ENCODE data around the gene CROCC2.

CROCC2 gene

DNA sequence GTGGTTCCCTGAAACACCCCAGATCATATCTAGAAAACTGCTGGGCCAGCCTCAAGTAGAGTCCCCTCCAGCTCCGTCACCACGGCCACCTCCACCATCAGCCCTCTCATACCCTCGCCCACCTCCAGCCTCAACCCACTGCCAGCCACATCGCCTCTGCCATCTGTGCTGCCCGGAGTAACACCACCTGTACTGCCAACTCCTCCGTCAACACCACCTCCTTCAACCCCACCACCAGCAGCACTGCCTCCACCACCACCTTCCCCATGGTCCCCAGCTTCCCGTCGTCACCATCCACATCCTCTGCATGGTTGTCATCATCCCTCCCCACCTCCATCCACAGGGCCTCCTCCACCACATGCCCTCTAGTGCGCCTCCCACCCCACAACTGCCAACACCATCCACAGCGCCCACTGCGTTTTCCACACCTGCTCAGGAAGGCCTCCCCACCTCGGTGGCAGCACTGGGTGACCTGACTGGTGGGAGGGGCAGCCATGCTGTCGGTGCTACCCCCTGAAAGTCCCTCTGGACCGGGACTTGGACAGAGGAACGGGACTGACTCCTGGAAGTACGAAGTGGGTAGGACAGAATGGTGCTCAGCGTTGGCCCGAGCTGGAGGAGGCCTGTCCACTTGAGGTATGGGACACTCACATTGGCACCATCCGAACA lies 93.9 kb downstream of the CROCC2 start:
- DNase-seq (ENCODE audit: low read depth): no peak

DNA sequence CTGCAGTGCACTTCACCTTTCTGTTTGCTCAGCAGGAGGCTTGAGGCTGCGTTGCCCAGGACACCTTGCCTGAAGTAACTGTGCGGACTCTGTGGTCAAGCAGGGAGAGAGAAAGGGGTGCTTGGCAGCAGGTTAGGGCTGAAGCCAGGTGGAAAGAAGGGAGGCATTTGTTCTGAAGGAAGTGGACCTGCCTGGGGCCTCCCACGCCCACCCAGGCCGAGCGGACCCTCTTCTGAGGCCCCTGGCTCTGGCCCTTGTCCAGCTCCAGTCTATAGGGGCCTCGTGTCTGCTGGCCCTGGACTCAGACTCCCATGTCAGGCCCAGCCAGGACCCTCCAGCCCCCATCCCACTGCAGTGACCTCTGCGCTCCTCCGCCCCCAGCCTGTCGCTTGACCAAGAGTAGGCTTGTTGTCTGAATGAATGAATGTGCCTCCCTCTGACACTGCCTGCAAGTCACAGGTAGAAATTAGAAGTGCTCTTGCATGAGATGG lies 94.7 kb downstream of the CROCC2 start:
- DNase-seq (ENCODE audit: low read depth): no peak

DNA sequence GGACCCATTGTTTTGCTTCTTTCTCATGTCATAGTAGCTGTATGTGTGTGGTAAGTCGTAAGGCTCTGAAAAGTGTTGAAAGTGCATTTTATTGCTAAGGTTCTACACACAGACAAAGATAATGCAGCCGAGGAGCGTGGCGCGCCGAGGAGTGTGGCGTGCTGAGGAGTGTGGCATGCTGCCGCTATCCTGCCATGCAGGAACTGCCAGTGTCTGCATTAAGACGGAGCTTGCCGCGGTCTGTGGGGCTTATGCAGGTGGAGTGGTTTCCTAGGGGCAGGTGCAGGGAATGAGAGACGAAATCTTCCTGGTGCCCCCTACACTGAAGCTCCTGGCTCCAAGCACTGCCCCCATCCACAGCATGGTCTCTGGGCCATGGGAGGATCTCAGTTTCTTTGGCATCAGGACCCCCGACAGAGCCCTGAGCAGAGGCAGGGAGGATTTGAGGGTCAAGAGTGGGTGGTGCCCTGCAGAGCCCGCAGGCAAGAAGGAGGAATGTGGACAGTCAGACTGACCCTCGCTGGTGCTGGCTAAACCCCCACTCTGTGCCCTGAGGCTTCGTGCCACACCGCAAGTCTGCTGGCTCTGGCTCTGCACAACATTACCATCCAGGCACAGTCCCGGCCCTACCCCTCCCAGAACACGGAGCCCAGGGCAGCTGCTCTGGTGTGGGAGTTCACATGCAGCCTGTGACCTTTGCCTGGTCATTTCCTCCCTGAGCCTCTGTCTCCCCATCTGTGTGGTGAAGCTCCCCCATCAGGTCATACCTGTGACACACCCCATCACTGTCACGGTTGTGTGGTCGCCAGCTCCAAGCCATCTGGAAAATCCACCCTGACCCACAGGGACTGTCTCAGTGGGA lies 95.5 kb downstream of the CROCC2 start:
- DNase-seq (ENCODE audit: low read depth): no peak

DNA sequence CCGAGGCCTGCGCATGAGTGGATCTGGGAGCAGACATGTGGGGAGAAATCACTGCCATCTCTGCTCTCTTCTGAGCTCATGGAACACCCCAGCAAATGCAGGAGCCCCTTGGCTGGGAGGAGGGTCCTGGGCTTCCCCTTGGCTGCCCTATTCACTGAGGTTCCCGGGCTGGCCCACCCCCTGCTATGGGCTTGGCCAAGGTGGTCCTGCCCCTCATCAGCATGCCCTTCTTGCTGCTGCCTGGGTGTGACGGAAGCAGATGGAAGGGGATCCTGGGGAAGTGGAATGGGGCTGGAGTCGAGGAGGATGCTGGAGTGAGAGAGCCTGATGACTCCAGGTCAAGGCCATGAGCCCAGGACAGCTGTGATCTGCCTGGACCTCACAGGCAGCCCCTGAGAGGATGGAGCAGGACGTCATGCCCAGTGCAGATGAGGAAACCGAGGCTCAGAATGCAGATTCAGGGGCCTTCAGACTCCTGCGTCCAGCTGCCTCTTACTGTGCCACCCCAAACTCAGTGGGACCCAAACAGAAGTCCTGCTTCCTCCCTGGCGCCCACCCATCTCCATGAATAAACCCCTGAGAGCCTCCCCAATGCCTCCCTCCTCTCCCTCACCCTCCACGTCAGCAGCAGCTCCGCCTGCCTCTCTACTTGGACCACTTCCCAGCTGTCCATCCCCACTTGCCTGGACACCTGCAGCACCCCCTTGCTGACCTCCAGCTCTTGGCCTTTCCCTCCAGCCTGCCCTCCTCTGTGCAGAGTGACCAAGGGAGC lies 96.3 kb downstream of the CROCC2 start:
- no peak for DNase-seq (ENCODE audit: low read depth)

DNA sequence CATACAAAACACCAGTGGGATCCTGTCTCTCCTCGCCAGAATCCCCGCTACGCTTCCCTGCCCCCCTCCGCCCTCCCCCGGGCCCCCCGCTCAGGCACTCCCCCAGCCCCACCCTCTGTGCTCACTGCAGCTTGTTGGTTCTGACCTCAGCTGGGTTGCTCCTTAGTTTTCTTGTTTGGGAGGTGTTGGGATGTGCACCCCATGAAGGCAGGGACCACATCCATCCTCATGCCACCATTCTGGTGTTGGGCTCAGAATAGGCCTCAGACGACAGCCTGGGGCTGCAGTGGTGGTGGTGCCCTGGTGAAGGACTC lies 96.9 kb downstream of the CROCC2 start:
- no peak for DNase-seq (ENCODE audit: low read depth)

DNA sequence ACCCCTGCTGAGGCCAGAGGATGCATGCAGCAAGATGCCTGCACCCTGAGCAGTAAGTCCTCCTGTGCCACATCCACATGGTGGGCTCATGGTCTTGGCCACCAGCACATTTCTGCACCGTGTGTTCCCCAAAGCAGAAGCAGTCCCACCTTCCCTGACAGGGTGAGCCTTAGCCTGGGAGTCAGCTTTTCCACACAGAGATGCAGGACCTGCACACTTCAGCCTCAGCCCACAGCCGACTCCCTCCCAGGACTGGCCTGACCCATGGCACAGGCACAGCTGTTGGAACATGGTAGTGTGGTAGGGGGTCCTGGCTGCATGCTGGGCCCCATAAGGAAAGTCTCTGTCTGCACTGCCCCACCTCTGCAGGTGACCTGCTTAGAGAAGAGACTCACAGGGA lies 97.2 kb downstream of the CROCC2 start:
- DNase-seq (ENCODE audit: low read depth): no peak

DNA sequence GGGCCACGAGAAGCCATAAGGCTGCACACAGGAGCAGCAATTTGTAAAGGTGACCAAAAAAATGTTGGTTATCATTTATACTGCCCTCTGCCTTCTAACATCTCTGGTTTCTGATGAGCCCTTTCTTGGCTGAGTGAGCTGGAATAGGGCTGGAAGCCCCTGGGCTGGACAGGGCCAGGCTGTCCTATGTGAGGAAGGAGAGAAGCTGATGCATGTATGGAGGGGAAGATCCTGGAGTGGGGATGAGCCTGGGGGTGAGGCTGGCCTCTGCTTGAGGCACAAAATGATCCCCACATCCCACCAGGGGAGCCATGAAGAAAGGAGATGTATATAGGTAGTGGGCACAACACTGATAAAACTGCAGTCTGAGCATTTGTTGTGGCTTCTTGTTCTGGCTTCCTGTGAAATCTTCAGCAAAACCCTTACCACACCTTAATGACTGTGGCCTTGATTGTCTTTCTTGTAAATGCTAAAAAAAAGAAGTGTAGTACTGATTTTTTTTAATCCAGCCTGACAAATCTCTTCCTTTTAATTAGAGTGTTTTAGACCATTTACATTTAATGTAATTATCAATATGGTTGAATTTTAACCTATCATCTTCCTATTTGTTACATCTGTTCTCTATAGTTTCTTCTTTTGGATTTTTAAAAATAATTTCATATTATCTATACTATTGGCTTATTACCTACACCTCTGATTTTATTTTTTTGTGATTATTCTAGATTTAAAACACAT lies 97.9 kb downstream of the CROCC2 start:
- no peak for DNase-seq (ENCODE audit: low read depth)

DNA sequence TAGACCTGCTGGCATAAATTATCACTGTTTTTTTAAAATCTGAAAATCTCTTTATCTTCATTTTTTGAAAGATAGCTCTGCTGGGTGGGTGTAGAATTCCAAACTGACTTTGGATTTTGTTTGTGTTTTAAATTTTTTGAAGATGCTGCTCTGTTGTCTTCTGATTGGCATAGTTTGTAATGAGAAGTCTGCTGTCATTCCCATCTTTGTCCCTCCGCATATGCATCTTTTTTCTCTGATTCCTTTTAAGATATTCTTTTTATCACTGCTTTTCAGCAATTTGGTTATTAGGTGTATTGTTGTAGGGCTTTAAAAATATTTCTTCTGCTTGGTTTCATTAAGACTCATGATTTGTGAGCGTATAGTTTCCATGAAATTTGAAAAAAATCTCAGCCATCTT lies 99.4 kb downstream of the CROCC2 start:
- DNase-seq (ENCODE audit: low read depth): no peak

DNA sequence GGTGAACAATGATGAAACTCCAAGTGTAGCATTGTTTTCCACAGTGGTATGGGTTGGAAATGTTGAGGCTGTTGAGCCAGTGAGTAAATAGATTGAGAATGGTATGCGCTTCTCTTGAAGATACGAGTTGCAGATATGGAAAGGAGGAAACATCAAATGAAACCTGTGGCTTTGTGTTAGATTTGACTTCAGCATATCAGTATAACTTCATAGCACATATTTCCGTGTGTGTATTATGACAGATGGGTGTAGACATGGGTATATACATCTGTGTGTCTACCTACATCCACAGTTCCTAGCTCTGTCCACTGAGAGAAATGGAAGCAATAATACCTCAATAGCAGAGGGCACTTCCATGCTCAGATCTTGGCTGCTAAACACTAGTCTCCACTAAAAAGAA lies 100.3 kb downstream of the CROCC2 start:
- DNase-seq (ENCODE audit: low read depth): no peak

DNA sequence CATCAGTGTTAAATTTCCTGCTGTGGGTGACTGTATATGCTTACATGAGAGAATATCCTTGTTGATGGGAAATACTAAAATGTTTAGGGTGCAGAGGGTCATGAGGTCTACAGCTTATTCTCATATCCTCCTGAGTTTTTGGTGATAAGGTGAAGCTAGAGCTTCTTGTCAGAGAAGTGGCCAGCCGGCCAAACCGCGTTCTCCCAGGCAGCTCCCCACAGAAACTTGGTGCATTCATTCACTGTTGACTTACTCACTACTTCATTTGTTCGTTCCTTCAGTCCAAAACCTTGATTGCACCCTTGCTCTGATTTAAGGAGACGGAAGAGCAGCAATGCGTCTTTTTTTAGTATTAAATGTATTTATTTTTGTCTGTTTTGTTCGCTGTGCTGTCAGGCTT lies 101.0 kb downstream of the CROCC2 start:
- no peak for DNase-seq (ENCODE audit: low read depth)

DNA sequence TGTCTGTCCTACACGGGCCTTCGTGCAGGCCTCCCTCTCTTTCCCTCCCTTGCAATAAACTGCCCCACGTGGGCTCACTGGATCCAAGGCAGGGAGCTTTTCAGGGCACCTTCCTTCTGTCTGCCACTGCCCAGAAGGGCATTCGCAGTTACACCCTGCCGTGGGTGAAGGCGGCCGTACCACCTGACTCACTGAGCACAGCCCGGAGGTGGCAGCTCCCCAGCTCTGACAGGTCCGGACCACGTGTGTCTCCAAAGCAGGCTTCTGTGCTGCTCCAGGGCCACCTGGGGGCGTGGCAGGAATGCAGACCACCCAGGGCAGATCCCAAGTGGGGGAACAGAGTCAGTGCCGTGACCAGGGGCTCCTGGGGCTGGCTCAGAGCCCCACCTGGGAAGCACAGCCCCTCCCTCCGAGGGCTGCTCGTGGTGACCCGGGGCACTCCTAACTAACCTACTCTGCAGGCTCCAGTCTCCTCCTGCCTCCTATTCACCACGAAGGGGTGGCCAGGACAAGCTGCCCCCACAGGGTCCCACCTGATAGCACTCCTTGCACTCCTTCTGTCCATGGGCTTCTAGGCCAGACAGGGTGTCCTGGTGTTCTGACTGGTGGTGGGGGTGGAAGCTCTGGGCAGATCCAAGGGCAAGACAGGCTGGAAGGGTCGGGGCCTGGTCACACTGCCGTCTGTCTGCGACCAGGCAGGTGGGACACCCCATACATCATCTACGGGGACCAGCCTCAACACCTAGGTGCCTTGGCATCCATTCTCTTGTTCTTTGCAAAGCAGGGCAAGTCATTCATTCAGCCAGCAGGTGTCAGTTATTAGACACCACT lies 102.0 kb downstream of the CROCC2 start:
- DNase-seq (ENCODE audit: low read depth): no peak

DNA sequence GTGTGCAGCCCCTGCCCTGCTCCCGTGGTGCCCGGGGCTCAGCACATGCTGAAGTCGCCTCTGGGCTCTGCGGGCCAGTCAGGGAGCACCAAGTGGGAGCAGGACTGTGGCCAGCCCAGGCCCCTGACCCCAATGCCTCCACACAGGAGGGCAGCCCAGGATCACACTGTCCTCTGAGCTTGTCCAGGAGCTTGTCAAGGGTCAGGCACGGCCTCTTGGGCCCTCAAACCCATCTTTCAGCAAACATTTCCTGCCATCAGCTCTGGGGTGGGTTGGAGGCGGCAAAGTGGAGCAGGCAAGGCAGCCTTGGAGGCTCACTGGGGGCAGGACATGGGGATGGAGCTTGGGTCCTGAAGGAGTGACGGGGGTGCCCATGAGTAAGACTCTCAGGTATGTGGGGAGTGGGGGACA lies 102.6 kb downstream of the CROCC2 start:
- no peak for DNase-seq (ENCODE audit: low read depth)

DNA sequence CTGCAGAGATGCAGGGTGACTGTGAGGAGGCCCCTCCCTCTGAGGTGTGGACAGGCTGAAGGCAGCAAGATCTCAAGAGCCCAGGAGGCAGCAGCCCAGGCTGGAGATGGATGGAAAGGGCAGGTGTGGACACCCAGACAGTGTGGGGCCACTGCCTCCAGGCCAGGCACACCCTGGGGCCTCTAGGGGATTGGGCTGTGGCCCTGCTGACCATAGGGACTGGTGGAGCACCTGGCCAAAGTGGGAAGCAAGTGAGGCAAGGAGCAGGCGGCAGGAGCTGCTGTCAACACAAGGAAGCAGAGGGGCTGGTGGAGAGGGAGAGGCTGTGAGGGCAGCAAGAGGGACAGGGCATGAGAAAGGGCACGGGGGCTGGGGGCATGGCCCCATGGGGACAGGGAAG lies 103.1 kb downstream of the CROCC2 start:
- DNase-seq (ENCODE audit: low read depth): no peak

DNA sequence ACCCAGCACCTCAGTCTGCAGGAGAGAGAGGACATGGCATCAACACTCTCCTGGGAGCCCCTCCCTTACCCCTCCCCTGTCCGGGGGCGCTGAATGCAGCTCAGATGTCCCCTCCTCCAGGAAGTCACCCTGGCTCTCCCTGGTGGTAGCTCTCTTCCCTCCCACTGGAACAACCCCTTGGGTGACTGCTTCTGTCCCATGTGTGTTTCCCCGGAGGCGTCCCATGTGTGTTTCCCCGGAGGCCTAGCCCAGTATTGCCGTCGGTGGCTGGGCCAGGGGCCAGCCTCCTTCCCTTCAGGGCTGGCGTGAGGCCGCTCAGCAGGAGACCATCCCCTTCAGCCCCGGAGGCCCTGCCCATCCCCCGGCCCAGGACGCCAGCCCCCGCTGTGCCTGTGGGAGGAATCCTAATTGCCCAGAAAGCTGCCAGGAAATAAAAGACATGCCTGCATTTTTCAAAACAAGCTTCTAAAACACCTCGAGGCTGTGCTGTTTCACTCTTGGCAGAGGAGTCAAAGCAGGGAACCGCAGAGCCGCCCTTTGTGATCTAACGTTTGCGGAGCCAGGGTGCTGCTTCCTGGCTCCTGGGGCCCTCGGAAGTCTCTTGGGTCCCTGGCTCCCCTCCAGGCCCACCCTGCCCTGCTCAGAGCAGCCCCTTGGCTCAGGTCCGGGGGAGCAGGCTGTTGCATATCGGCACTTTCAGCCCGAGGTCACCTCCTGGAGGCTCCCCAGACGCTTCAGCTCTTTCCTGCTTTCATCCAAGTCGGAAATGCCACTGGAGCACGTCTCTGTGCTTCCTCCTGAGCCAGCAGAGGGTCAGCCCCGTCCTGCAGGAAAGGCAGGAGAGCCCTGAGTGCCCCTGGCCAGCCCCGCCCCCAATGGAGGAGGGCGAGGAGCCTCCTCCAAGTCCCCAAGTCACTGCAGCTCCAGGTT lies 103.7 kb downstream of the CROCC2 start:
- peak; percentile 33 for DNase-seq (ENCODE audit: low read depth)

DNA sequence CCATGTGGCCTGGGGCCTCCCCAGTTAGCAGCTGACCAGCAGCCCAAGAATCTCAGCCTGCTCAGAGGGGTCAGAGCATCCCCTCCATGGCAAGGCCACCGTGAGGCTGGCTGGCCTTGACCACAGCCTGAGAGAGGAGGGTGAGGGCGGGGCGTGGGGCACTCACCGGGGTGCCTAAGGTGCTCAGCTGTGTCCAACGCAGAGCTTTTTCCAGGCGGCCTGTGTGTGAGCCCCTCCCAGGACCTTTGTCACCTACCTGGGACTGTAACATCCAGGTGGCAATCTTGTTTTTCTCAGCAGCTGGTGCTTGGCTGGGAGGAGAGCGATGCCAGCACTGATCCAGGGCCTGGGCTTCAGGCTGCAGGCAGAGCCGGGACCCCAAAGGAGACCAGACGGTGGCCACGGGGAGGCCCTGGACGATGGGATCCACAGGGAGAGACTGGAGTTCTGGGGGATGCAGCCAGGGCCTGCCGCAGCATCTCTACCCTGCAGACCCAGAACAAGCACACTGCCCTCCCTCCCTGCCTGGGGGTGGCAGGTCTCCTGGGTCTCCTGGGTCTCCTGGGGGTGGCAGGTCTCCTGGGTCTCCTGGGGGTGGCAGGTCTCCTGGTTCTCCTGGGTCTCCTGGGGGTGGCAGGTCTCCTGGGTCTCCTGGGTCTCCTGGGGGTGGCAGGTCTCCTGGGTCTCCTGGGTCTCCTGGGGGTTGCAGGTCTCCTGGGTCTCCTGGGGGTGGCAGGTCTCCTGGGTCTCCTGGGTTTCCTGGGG lies 104.6 kb downstream of the CROCC2 start:
- DNase-seq (ENCODE audit: low read depth): no peak

DNA sequence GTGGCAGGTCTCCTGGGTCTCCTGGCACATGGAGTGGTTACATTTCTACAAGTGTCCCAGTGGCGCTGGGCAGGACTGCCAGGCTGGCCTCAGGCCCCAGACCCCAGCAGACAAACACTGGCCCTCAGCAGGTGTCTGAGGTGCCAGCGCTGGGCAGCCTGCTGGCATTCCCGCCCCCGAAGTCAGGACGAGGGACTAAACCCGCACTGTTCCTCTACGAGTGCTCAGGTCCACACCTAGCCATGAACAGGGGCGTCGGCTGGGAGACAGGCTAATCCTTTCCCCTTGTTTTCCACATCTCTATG lies 105.1 kb downstream of the CROCC2 start:
- DNase-seq (ENCODE audit: low read depth): no peak

DNA sequence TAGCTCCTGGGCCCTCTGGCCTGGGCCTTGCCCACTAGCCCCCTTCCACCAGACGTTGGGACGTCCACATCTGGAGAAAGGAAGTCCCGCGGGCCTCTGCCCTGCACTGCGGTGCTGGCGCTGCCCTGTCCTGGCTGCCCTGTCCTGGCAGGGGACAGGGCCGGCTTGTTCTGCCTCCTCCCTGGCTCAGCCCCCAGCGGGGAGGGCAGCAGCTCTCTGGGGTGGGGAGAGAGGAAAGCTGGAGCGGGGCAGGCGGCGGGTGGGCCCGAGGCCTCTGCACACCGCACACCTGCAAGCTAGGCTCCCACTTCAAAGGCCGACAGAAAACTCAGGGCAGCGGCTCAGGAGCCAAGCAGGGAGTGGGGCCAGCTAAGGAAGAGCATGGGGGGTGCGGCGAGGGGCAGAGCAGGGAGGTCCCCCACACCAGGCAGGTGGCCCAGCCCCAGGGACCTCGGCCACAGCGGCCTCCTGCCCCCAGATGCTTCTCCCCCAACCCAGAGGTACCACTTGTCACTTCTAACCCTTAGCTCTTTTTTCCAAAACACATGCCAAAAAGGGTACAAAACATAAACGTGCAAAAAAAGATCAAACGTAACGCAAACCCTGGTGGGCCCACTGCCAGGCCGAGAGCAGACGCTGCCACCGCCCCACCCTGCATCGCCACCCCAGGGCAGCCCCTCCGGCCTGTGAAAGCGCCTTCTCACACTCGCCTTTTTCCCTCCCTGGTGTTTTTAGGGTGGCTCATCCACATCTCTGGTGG lies 105.8 kb downstream of the CROCC2 start:
- no peak for DNase-seq (ENCODE audit: low read depth)

DNA sequence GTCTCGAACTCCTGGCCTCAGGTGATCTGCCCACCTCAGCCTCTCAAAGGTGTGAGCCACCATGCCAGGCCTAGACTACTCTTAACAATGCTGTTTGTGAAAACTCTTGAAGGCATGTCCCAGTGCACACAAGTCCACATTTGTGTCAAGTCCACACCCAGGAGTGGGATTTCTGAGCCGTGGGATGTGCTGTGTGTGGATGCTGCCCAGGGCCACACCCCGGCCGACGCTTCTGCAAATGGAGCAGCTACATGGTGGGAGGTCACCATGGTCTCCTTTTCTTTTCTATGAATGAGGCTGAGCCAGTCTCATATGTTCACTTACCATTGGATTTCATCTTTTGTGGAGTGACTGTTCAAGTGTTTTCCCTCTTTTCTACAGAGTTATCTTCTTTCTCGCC lies 108.1 kb downstream of the CROCC2 start:
- DNase-seq (ENCODE audit: low read depth): no peak

DNA sequence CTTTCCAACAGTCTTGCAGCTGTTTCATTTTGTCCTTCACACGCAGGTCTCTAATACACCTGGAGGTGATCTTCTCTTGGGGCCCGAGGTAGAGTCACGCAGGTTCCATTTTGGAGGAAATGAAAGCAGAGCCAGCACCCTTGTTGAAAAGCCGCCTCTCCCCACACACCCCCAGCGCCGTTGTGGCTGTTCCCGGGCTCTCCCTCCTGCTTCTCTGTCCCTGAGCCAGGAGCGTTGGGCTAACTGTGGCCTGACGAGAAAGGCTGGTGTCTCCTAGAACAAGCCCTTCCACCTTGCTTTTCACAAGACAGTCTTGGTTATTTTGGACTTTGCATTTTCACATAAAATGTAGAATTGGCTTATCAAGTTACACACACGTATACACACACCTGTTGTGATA lies 108.6 kb downstream of the CROCC2 start:
- DNase-seq (ENCODE audit: low read depth): no peak
